ENCODE data around the gene DNM1L.
"Not testable (repeated sequence)": the region's sequence is repeated elsewhere in the genome, so short reads cannot be mapped to it uniquely, and the experiment has no call there.

Gene DNM1L

DNA sequence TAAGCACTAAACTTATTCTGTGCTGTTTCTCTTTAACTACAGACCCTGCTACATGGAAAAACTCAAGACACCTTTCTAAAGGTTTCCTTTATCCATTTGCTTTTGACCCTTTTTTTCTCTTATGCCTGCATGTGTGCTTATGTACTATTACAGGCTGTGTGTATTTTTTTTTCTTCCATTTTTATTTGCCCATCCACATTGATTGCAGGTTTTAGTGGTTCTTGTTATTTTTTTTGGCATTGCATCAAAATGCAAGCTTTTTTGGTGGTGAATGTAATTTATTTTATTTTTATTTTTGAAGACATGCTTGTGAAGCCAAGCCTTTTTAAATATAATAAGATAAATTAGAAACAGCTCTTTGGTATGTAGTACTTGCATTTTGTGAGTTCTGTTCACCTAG, 26.7 kb downstream of the DNM1L start:
- intact Hi-C loops (cut with DNase I; ENCODE audit: low total_unique reads), result no loop called here
- TF ChIP-seq, protein P1, sequence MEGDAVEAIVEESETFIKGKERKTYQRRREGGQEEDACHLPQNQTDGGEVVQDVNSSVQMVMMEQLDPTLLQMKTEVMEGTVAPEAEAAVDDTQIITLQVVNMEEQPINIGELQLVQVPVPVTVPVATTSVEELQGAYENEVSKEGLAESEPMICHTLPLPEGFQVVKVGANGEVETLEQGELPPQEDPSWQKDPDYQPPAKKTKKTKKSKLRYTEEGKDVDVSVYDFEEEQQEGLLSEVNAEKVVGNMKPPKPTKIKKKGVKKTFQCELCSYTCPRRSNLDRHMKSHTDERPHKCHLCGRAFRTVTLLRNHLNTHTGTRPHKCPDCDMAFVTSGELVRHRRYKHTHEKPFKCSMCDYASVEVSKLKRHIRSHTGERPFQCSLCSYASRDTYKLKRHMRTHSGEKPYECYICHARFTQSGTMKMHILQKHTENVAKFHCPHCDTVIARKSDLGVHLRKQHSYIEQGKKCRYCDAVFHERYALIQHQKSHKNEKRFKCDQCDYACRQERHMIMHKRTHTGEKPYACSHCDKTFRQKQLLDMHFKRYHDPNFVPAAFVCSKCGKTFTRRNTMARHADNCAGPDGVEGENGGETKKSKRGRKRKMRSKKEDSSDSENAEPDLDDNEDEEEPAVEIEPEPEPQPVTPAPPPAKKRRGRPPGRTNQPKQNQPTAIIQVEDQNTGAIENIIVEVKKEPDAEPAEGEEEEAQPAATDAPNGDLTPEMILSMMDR (IDR thresholded peaks at IDR 0.05), result no peak
- no peak overlapping the region for H3K27ac ChIP-seq
- peaks cover 5 to 30% (median 22%) of the 10 kb centered on the region in 3 donors for H3K36me3 ChIP-seq
- H3K4me3 ChIP-seq, result no peak overlapping the region
- H3K27me3 ChIP-seq, result no peaks in the 10 kb centered on the region
- DNase-seq, result no peak
- H3K9me3 ChIP-seq, result no peaks in the 10 kb centered on the region
- H3K4me1 ChIP-seq, result no peaks in the 10 kb centered on the region

DNA sequence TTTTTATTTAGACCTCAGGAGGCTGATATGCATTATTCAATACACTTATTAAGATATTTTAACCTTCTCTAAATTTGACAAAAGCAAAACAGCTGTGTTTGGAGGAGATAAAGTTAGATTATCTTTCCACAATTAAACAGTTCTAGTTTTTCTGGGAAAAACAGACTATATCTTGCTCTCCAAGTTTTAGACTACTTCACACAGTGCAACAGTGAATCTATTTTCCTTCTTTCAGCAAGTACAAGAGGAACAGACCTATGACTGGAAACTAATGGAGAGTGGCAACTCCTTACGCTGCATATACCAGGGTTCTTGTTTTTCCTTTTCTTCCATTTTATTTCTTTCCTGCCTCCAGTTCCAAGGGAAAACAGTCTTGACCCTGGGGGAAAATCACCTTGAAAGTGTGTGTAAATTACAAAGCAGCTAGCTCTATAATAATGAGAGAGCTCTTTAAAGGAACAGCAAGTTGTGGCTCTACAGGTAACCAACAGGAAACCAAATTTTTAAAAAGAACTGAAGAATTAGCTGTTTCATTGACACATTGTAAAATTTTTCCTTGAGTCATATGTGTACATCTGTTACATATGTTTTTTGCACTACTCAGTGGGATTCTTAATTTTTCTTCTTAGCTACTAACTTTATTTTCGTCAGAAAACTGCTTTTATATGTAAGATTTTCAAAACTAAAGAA, 27.4 kb downstream of the DNM1L start:
- no peak for DNase-seq
- Histone ChIP-seq H3K9me3 (no peaks in the 10 kb centered on the region), H3K36me3 (peaks cover 12 to 37% (median 27%) of the 10 kb centered on the region in 3 donors), H3K4me3 (no peak overlapping the region), H3K27ac (no peak overlapping the region), H3K27me3 (no peaks in the 10 kb centered on the region), H3K4me1 (no peaks in the 10 kb centered on the region)
- intact Hi-C loops (cut with DNase I; ENCODE audit: low total_unique reads), result no loop called here
- TF ChIP-seq, protein P1 (IDR thresholded peaks at IDR 0.05), result no peak

DNA sequence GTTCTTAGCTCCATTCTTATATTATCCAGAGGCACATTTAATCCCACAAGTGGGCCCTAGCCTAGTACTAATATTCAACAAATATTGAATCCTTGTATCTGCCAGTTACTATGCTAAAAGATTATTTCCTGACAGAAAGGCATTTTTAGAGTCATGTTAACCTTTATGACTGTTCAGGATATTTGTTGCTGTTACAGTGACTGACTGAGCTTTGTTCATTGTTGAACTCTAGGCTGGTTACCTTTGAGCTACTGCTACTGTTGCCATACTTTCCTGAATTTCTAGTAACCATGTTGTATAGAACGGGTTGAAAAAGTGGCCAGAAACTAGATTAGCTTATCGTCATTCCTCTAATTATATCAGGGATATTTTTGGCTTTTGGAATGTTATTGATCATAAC, 29.8 kb downstream of the DNM1L start:
- no peak overlapping the region for H3K27ac ChIP-seq
- H3K9me3 ChIP-seq, result no peaks in the 10 kb centered on the region
- H3K4me1 ChIP-seq, result no peaks in the 10 kb centered on the region
- H3K36me3 ChIP-seq, result peaks cover 20 to 41% (median 38%) of the 10 kb centered on the region in 3 donors
- no peaks in the 10 kb centered on the region for H3K27me3 ChIP-seq
- intact Hi-C loops (cut with DNase I; ENCODE audit: low total_unique reads), result no loop called here
- DNase-seq, result no peak
- no peak overlapping the region for H3K4me3 ChIP-seq
- TF ChIP-seq, protein P1 (IDR thresholded peaks at IDR 0.05), result no peak

DNA sequence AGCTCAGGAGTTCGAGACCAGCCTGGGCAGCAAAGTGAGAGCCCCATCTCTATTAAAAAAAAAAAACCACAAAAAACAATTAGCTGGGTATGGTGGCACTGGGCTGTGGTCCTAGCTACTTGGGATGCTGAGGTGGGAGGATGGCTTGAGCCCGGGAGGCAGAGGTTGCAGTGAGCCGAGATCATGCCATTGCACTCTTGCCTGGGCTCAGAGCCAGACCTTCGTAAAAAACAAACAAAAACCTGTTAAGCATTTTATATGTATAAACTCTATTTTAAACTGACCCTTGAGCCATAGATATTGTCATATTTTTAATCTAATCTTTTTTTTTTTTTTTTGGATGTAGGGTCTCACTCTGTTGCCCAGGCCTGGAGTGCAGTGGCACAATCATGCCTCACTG, 35.7 kb downstream of the DNM1L start:
- peaks cover 24 to 76% (median 28%) of the 10 kb centered on the region in 3 donors for H3K36me3 ChIP-seq

DNA sequence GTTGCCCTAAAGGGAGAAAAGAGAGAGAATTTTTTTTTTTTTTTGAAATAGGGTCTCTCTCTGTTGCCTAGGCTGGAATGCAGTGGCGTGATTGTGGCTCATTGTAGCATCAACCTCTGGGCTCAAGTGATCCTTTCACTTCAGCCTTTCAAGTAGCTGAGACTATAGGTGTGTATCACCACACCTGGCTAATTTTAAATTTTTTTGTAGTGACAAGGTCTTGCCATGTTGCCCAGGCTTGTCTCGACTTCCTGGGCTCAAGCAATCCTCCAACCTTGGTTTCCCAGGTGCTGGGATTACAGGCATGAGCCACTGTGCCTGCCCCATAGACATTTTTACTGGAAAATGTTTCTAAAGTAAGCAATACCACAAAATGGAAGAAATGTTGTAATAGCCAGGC, 39.8 kb downstream of the DNM1L start:
- H3K27me3 ChIP-seq, result no peaks in the 10 kb centered on the region
- H3K36me3 ChIP-seq, result peaks cover 17 to 68% (median 27%) of the 10 kb centered on the region in 3 donors
- no peaks in the 10 kb centered on the region for H3K4me1 ChIP-seq
- TF ChIP-seq, protein P1 (IDR thresholded peaks at IDR 0.05), result no peak
- no peak overlapping the region for H3K4me3 ChIP-seq
- no peak for DNase-seq
- no peak overlapping the region for H3K27ac ChIP-seq
- intact Hi-C loops (cut with DNase I; ENCODE audit: low total_unique reads), result no loop called here
- H3K9me3 ChIP-seq, result no peaks in the 10 kb centered on the region

More for the DNA sequence above, 35.7 kb downstream of the DNM1L start:
- DNase-seq, result no peak
- TF ChIP-seq, protein P1 (IDR thresholded peaks at IDR 0.05), result no peak
- Histone ChIP-seq H3K27me3 (no peaks in the 10 kb centered on the region), H3K27ac (no peak overlapping the region), H3K4me1 (no peaks in the 10 kb centered on the region), H3K9me3 (no peaks in the 10 kb centered on the region), H3K4me3 (no peak overlapping the region)
- intact Hi-C loops (cut with DNase I; ENCODE audit: low total_unique reads), result no loop called here

DNA sequence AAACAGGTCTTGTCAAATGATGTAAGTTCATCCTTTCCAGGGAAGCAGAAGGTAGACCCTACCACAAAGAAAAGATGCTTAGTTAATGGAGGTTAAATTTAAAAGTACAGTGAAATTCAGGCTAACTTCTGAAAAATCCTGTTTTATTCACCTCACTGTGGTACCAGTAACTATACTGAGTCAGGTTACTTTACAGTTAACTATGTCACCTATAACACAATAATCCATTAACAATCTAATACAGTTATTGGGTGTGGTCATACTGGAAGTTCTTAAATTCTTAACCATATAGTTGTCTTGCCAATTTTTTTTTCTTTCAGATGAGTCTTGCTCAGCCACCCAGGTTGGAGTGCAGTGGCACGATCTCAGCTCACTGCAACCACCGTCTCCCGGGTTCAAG, 46.2 kb downstream of the DNM1L start:
- H3K9me3 ChIP-seq; H3K4me1 ChIP-seq; H3K27ac ChIP-seq; intact Hi-C loops (cut with DNase I; ENCODE audit: low total_unique reads); H3K4me3 ChIP-seq; DNase-seq; H3K27me3 ChIP-seq: not testable (repeated sequence)
- peaks cover 36 to 77% (median 53%) of the 10 kb centered on the region in 3 donors for H3K36me3 ChIP-seq

Measured in tibial artery (tissue), 4 donors.